HEK293T (cell line): ENCODE measurements around the gene KCNQ1OT1.

Experiments
- CTCF ChIA-PET: fragments of 350-600 bp; formaldehyde crosslinking; extraction: SDS; loops from one replicate; lab custom pipeline; 2021; ENCODE audit warnings: antibody characterized with exemption, inconsistent platforms; lab: Yijun Ruan, JAX
- POLR2A ChIA-PET: fragments of 350-600 bp; formaldehyde crosslinking; extraction: SDS; loops from one replicate; lab custom pipeline; 2020; ENCODE audit warnings: antibody characterized with exemption, inconsistent platforms; lab: Yijun Ruan, JAX
- DNase-seq: peaks from one replicate; pipeline ENCODE4 v3.0.0; 2012; ENCODE audit warnings: mixed read lengths; ENCODE audit errors: extremely low spot score
- ARNT ChIP-seq: fragments of 450-650 bp; IDR thresholded peaks from 2 replicates; pipeline ENCODE4 v1.6.1; 2017; ENCODE audit warnings: mild to moderate bottlenecking
- BHLHE40 ChIP-seq: fragments of 450-650 bp; IDR thresholded peaks from 2 replicates; pipeline ENCODE4 v1.6.1; 2016; ENCODE audit warnings: mild to moderate bottlenecking, moderate library complexity, borderline replicate concordance
- CTBP1 ChIP-seq: fragments of 450-650 bp; IDR thresholded peaks from 2 replicates; pipeline ENCODE4 v1.6.1; 2016; ENCODE audit warnings: borderline replicate concordance
- ELF4 ChIP-seq: fragments of 450-650 bp; IDR thresholded peaks from 2 replicates; pipeline ENCODE4 v1.6.1; 2017; ENCODE audit warnings: antibody characterized with exemption
- FOXA1 ChIP-seq: fragments of 450-650 bp; IDR thresholded peaks from 2 replicates; pipeline ENCODE4 v1.6.1; 2016; ENCODE audit warnings: mild to moderate bottlenecking
- FOXK2 ChIP-seq: fragments of 450-650 bp; IDR thresholded peaks from 2 replicates; pipeline ENCODE4 v1.6.1; 2016; ENCODE audit warnings: mild to moderate bottlenecking
- FOXM1 ChIP-seq: fragments of 450-650 bp; IDR thresholded peaks from 2 replicates; pipeline ENCODE4 v1.6.1; 2017; ENCODE audit warnings: mild to moderate bottlenecking, borderline replicate concordance
- HDGF ChIP-seq: fragments of 450-650 bp; IDR thresholded peaks from 2 replicates; pipeline ENCODE4 v1.6.1; 2017; ENCODE audit warnings: antibody characterized with exemption, borderline replicate concordance
- L3MBTL2 ChIP-seq: fragments of 450-650 bp; conservative IDR thresholded peaks from 2 replicates; pipeline ENCODE4 v1.6.1; 2016; ENCODE audit warnings: mild to moderate bottlenecking
- LEF1 ChIP-seq: fragments of 450-650 bp; IDR thresholded peaks from 2 replicates; pipeline ENCODE4 v1.6.1; 2017; ENCODE audit warnings: mild to moderate bottlenecking, borderline replicate concordance
- NFRKB ChIP-seq: fragments of 450-650 bp; IDR thresholded peaks from 2 replicates; pipeline ENCODE4 v1.6.1; 2016; ENCODE audit warnings: mild to moderate bottlenecking, moderate library complexity
- SP1 ChIP-seq: fragments of 450-650 bp; IDR thresholded peaks from 2 replicates; pipeline ENCODE4 v1.6.1; 2017
- SUZ12 ChIP-seq: fragments of 450-650 bp; IDR thresholded peaks from 2 replicates; pipeline ENCODE4 v1.6.1; 2016; ENCODE audit warnings: mild to moderate bottlenecking
- TARDBP ChIP-seq: fragments of 450-650 bp; IDR thresholded peaks from 2 replicates; pipeline ENCODE4 v1.6.1; 2016
- ZNF384 ChIP-seq: fragments of 450-650 bp; IDR thresholded peaks from 2 replicates; pipeline ENCODE4 v1.6.1; 2016
- TF ChIP-seq, protein P1 (sequence below): fragments of 450-650 bp; IDR thresholded peaks from 2 replicates; pipeline ENCODE4 v1.6.1; 2016

Gene KCNQ1OT1

DNA sequence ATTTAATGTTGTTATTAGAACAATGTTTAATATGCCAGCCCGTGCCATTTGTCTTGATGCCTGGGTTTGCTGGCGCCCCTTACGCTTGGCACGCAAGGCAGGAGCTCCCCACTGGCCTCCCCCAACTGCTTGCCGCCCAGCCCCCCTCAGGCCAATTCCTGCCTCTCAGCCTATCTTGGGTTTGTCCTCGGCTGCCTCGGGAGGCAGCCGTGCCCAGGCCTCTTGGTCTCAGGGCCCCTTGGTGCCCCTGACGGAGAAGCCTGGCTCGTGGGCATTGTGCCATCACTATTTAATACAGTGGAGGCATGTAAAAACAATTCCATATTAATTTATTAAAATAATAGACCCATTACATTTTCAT, 119.8 kb downstream of the KCNQ1OT1 start:
- TF ChIP-seq NFRKB: no peak
- TF ChIP-seq FOXM1: no peak
- no peak for TF ChIP-seq LEF1
- no peak for TF ChIP-seq L3MBTL2
- TF ChIP-seq, protein P1, sequence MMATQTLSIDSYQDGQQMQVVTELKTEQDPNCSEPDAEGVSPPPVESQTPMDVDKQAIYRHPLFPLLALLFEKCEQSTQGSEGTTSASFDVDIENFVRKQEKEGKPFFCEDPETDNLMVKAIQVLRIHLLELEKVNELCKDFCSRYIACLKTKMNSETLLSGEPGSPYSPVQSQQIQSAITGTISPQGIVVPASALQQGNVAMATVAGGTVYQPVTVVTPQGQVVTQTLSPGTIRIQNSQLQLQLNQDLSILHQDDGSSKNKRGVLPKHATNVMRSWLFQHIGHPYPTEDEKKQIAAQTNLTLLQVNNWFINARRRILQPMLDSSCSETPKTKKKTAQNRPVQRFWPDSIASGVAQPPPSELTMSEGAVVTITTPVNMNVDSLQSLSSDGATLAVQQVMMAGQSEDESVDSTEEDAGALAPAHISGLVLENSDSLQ: no peak
- POLR2A ChIA-PET: no interaction called here
- CTCF ChIA-PET: no interaction called here
- DNase-seq: no peak

DNA sequence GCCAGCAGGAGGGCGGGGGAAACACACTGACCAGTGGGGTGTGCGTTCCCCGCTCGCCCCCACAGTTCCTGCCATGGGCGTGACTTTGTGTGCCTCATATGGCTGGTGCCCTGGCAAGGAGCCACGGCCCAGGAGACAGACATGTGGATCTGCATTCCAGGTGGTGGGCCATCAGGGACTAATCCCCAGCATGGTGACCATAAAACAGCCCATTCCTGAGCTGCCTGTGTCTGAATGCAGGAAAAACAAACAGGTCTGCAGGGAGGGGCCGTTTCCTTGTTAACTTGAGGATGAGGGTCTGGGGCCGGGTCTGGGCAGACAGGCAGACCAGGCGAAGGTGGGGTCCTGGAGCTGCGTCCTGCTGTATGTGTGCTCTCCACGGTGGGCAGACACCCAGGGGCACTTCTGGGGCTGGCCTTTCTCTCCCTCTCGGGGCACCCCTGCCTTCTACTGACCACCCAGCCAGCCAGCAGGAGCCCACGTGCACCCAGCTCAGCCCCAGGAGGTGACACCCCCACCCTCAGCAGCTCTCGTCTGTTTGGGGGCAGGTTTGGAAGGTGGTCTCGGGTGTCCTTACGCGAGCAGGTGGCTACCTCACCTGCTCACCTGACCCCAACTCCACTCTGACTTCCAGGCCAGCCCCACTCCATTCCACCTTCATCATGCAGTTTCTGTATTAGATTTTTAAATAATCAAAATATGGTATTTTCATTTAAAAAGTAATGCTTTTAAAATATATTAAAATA, 120.3 kb downstream of the KCNQ1OT1 start:
- ChIA-PET CTCF (no interaction called here), POLR2A (no interaction called here)
- DNase-seq: no peak
- TF ChIP-seq BHLHE40 (no peak), FOXA1 (no peak), ZNF384 (no peak), NFRKB (no peak), HDGF (no peak), SUZ12 (no peak), SP1 (no peak), CTBP1 (no peak), L3MBTL2 (no peak), TARDBP (no peak), ARNT (no peak), FOXK2 (no peak), LEF1 (no peak), FOXM1 (no peak), ELF4 (no peak)
- TF ChIP-seq, protein P1: no peak

DNA sequence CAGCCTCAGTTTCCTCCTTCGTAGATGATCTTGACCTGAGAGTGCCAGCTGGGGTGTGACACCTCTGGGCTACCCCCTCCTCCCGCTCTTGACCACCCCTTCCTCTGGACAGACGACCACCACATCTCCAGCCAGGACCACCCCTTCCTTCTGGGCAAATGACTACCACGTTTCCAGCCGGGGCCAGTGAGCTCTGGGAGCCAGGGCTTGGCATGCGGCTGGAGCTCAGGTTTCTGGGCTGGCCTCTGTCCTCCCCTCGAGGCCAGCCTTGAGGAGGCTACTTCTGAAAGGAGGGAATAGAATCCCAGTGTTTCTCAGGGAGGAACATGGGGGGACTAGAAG, 120.9 kb downstream of the KCNQ1OT1 start:
- TF ChIP-seq L3MBTL2: no peak
- TF ChIP-seq SP1: no peak
- TF ChIP-seq ARNT: no peak
- TF ChIP-seq ELF4: no peak
- no peak for TF ChIP-seq FOXM1
- TF ChIP-seq LEF1: no peak
- TF ChIP-seq FOXK2: no peak
- CTCF ChIA-PET: no interaction called here
- no peak for DNase-seq
- POLR2A ChIA-PET: no interaction called here

DNA sequence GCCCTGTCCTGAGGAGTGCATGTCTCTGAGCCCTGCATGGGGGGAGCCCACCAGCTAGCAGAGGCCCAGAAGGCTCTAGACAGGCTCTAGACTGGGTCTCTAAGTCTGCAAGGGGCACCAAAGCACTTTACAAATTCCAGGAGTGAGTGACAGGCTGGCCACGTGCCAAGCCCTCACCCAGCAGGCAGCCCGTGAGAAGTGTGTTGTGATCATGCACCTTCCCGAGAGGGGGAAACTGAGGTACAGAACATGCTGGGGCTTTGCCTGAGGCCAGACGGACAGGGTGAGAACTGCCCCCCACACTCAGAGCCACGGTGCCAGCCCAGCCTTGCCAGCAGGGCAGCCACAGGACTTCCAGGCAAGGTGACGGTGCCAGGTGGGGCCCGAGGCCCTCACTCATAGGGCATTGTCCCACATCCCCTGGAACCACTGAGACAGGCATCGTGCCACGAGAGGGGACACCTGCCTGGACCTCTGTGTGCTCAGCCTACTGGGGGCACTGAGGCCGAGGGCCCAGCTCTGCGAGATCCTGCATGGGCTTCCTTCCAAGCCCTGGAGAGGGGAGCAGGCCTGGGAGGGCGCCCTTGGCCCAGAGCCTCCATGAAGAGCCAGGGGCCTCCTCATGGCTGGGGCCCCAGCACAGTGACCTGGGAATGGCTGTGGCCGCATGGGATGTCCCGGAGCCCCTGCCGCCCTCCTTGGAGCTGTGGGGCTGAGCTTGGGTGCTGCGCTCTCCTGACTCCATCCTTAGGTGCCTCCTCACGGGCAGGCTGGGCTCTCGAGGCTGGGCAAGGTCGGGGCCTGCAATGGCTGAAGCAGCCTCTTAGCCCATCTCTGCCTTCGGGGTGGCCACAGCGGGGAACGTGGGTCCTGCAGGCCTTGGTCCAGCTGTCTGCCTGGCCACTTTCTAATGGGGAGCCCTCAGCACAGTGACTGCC, 121.5 kb downstream of the KCNQ1OT1 start:
- ChIA-PET CTCF (no interaction called here), POLR2A (no interaction called here)
- no peak for DNase-seq
- TF ChIP-seq LEF1 (no peak), SP1 (no peak), CTBP1 (no peak), BHLHE40 (no peak), FOXM1 (no peak), HDGF (no peak), NFRKB (no peak), FOXA1 (no peak), ELF4 (no peak), TARDBP (no peak), FOXK2 (no peak), SUZ12 (no peak), L3MBTL2 (no peak)
- TF ChIP-seq, protein P1: no peak

DNA sequence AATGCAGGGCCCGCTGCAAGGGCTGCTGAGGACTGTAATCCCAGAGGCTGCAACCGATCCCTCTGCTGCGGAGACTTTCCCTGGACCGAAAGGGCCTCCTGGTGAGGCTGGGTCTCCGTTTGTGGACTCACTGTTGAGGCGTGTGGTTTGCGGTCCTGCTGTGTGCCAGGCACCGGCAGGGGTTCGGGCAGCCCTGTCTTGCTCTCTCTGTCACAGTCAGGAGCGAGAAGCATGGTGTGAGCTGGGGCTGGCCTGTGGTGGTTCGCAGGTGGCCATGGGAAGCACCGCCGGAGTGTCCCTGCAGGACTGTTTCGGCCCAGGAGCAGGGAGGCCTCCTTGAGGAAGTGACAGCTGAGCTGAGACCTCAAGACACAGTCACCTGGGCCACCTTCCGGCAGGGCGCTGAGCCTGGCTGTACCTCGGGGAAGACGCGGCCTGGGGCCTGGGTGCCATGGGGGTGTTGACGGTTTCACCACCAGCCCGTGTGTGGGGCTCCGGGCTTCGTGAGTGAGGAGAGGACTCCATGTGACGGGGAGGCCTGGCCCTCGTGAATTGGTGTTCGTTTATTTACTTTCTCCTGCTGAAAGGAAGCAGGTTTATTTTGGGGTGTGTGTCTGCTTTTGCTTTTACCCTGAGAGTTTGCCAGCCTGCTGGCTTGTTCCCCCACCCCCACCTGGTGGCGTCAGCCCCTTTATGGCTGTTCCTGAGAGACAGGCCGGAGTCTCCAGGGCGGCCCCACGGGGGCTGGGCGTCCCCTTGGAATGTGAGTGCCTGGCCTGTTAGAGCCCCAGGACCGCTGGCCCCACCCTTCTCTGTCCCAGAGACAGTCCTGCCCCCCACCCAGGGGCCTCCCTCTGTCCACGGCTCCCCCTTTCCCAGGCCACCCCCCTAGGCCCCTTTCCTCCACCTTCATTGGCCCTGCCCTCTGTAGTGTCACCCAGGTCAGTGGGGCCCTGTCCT, 122.5 kb downstream of the KCNQ1OT1 start:
- no peak for DNase-seq
- TF ChIP-seq SUZ12: no peak
- no peak for TF ChIP-seq HDGF
- CTCF ChIA-PET: no interaction called here
- POLR2A ChIA-PET: no interaction called here

DNA sequence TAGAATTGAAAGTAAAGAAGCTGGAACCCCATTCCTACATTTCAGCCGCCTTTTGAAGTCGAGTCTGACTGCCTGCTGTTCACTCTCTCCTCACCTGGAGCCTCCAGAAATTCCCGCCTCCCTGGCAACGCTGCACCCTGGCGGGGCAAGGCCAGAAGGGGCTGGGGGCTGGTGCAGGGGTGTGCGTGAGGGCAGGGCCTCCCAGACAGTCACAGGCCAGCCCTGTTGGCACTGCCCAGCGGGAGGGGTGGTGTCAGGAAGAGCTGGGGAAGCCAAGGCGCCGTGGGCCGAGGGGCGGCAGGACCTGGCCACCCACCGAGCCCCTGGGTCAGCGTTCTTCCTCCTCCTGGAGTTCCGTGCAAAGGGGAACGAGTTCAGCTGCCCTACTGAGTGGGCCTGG, 123.2 kb downstream of the KCNQ1OT1 start:
- TF ChIP-seq LEF1: no peak
- TF ChIP-seq FOXK2: no peak
- TF ChIP-seq ELF4: no peak
- no peak for TF ChIP-seq ARNT
- no peak for TF ChIP-seq HDGF
- TF ChIP-seq SP1: no peak
- TF ChIP-seq, protein P1: no peak
- TF ChIP-seq CTBP1: no peak
- no peak for TF ChIP-seq FOXM1
- no peak for TF ChIP-seq NFRKB
- no peak for TF ChIP-seq ZNF384
- no peak for TF ChIP-seq L3MBTL2
- no peak for TF ChIP-seq BHLHE40
- TF ChIP-seq TARDBP: no peak
- no peak for TF ChIP-seq SUZ12
- no peak for TF ChIP-seq FOXA1
- ChIA-PET CTCF (no interaction called here), POLR2A (no interaction called here)
- no peak for DNase-seq
